SK-N-MC (cell line): ENCODE measurements around the gene CCNL1.

Experiments used
- EZH2 ChIP-seq: fragments of 200-600 bp; sonication (generic); IDR thresholded peaks from one replicate; pipeline ENCODE4 v1.6.1; 2017; ENCODE audit warnings: antibody characterized with exemption
- FOXP2 ChIP-seq: optimal IDR thresholded peaks from 2 replicates; pipeline ENCODE3; 2011; ENCODE audit warnings: mild to moderate bottlenecking, moderate library complexity; ENCODE audit not compliant: insufficient read depth; ENCODE audit errors: extremely low read length, control extremely low read depth
- POLR2AphosphoS5 ChIP-seq: IDR thresholded peaks from 2 replicates; pipeline ENCODE4 v1.6.1; 2012; ENCODE audit warnings: mild to moderate bottlenecking, low read depth, low read length, borderline replicate concordance

- no peak for TF ChIP-seq POLR2AphosphoS5
- TF ChIP-seq FOXP2: no peak
- TF ChIP-seq EZH2: no peak
Observed at GRCh38 chr3:157132936-157133335, 27.0 kb downstream of the CCNL1 start.
